ENCODE results near the gene CIAO2A.

- TF ChIP-seq CTCF (IDR thresholded peaks at IDR 0.05) (no peak), POLR2A (IDR thresholded peaks at IDR 0.05) (no peak)
Measured at GRCh38 chr15:64143276-64143675, 49.6 kb upstream of the CIAO2A start.

Measured in thyroid gland (tissue), 4 donors.